ENCODE data around the gene TMPRSS6. TPM values are rescaled to one million over a fixed set of nuclear protein-coding genes. Genes with fewer than 3 reads are reported as not detected.

Gene TMPRSS6
- total and polyA plus RNA-seq, 2 of the 13 experiments (the other 11 are each of a cell fraction or from before 2014, with no cell fraction given) = 4.2 to 4.8 TPM

DNA sequence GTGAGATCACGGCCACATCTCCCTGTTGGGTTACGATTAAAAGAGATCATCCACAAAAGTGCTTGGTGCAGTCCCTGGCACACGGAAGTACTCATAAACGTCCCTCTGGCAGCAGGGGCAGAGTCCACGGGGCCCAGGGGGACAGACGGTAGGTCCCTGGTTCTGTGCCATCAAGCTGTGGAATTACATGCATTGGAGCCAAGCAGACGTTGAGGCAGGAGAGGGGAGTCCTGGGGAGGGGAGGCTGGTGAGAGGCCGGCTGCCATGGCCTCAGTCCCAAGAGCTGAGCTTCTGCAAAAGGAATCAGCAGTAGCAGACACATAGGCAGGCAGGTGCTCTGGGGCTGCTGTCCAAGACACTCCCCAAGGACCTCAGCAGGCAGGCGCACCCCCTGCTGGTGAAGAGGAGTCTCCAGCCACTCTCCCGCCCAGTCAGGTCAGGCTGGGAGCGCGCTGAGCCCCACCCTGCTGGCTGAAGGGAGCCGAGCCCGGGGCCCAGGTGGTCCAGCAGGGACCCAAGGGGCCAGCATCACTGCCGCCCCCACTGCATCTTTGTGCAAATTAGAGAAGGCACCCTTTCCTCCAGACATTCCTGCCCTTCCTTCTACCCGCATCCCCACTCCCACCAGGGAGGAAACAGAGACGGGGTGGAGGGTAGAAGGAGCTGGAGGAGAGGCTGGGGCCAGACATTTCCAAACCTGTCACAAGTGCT is 65.5 kb downstream of the TMPRSS6 start (continued):
- TF ChIP-seq MIER3 (CRISPR knock-in tag; IDR thresholded peaks at IDR 0.05; ENCODE audit: borderline replicate concordance) (no peak), CREM (IDR thresholded peaks at IDR 0.05) (no peak), CREM (CRISPR knock-in tag; IDR thresholded peaks at IDR 0.05) (no peak), KMT2B (CRISPR knock-in tag; IDR thresholded peaks at IDR 0.05) (no peak), RARG (CRISPR knock-in tag; IDR thresholded peaks at IDR 0.05; ENCODE audit: low read depth) (no peak), PRMT3 (CRISPR knock-in tag; IDR thresholded peaks at IDR 0.05; ENCODE audit: borderline replicate concordance, low read depth) (no peak), MZF1 (CRISPR knock-in tag; IDR thresholded peaks at IDR 0.05; ENCODE audit: borderline replicate concordance) (no peak), FOXK1 (CRISPR knock-in tag; IDR thresholded peaks at IDR 0.05; ENCODE audit: borderline replicate concordance, low read depth) (no peak), KDM3A (CRISPR knock-in tag; IDR thresholded peaks at IDR 0.05; ENCODE audit: low read depth) (0 out of 2 replicates have a peak, but pooled peaks have one; percentile 52), FIP1L1 (IDR thresholded peaks at IDR 0.05; ENCODE audit: borderline replicate concordance, insufficient read depth, low read depth, low read length) (no peak), FOXJ3 (CRISPR knock-in tag; IDR thresholded peaks at IDR 0.05; ENCODE audit: borderline replicate concordance) (no peak; the same call in 1 of the 2 replicates), ZNF792 (CRISPR knock-in tag; IDR thresholded peaks at IDR 0.05) (peak; percentile 49; the same call in 1 of the 2 replicates), EED (CRISPR knock-in tag; IDR thresholded peaks at IDR 0.05) (no peak), ZNF430 (CRISPR knock-in tag; IDR thresholded peaks at IDR 0.05) (peak; percentile 89), PLRG1 (conservative IDR thresholded peaks at IDR 0.05) (no peak), U2AF1 (optimal IDR thresholded peaks at IDR 0.05; ENCODE audit: low read depth, low read length) (no peak), FOXK2 (IDR thresholded peaks at IDR 0.05) (no peak), THAP11 (CRISPR knock-in tag; IDR thresholded peaks at IDR 0.05) (peak; percentile 13), CENPT (CRISPR knock-in tag; IDR thresholded peaks at IDR 0.05; ENCODE audit: low read depth) (no peak), CEBPG (CRISPR knock-in tag; IDR thresholded peaks at IDR 0.05) (0 out of 2 replicates have a peak, but pooled peaks have one; percentile 2)
- TF ChIP-seq, protein P1, sequence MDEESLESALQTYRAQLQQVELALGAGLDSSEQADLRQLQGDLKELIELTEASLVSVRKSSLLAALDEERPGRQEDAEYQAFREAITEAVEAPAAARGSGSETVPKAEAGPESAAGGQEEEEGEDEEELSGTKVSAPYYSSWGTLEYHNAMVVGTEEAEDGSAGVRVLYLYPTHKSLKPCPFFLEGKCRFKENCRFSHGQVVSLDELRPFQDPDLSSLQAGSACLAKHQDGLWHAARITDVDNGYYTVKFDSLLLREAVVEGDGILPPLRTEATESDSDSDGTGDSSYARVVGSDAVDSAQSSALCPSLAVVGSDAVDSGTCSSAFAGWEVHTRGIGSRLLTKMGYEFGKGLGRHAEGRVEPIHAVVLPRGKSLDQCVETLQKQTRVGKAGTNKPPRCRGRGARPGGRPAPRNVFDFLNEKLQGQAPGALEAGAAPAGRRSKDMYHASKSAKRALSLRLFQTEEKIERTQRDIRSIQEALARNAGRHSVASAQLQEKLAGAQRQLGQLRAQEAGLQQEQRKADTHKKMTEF (CRISPR knock-in tag; IDR thresholded peaks at IDR 0.05) = no peak
- TF ChIP-seq, protein P2, sequence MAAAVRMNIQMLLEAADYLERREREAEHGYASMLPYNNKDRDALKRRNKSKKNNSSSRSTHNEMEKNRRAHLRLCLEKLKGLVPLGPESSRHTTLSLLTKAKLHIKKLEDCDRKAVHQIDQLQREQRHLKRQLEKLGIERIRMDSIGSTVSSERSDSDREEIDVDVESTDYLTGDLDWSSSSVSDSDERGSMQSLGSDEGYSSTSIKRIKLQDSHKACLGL (CRISPR knock-in tag; IDR thresholded peaks at IDR 0.05) = no peak
- TF ChIP-seq, protein P3, sequence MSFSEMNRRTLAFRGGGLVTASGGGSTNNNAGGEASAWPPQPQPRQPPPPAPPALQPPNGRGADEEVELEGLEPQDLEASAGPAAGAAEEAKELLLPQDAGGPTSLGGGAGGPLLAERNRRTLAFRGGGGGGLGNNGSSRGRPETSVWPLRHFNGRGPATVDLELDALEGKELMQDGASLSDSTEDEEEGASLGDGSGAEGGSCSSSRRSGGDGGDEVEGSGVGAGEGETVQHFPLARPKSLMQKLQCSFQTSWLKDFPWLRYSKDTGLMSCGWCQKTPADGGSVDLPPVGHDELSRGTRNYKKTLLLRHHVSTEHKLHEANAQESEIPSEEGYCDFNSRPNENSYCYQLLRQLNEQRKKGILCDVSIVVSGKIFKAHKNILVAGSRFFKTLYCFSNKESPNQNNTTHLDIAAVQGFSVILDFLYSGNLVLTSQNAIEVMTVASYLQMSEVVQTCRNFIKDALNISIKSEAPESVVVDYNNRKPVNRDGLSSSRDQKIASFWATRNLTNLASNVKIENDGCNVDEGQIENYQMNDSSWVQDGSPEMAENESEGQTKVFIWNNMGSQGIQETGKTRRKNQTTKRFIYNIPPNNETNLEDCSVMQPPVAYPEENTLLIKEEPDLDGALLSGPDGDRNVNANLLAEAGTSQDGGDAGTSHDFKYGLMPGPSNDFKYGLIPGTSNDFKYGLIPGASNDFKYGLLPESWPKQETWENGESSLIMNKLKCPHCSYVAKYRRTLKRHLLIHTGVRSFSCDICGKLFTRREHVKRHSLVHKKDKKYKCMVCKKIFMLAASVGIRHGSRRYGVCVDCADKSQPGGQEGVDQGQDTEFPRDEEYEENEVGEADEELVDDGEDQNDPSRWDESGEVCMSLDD (CRISPR knock-in tag; IDR thresholded peaks at IDR 0.05; ENCODE audit: borderline replicate concordance) = no peak
- TF ChIP-seq, protein P4, sequence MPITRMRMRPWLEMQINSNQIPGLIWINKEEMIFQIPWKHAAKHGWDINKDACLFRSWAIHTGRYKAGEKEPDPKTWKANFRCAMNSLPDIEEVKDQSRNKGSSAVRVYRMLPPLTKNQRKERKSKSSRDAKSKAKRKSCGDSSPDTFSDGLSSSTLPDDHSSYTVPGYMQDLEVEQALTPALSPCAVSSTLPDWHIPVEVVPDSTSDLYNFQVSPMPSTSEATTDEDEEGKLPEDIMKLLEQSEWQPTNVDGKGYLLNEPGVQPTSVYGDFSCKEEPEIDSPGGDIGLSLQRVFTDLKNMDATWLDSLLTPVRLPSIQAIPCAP (CRISPR knock-in tag; IDR thresholded peaks at IDR 0.05; ENCODE audit: low read depth) = no peak
- TF ChIP-seq, protein P5, sequence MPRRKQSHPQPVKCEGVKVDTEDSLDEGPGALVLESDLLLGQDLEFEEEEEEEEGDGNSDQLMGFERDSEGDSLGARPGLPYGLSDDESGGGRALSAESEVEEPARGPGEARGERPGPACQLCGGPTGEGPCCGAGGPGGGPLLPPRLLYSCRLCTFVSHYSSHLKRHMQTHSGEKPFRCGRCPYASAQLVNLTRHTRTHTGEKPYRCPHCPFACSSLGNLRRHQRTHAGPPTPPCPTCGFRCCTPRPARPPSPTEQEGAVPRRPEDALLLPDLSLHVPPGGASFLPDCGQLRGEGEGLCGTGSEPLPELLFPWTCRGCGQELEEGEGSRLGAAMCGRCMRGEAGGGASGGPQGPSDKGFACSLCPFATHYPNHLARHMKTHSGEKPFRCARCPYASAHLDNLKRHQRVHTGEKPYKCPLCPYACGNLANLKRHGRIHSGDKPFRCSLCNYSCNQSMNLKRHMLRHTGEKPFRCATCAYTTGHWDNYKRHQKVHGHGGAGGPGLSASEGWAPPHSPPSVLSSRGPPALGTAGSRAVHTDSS (CRISPR knock-in tag; conservative IDR thresholded peaks at IDR 0.05) = no peak
